Mammary epithelial cell (primary cell): ENCODE measurements around the gene HOXD8.

ENCODE experiments used
- EZH2 ChIP-seq: IDR thresholded peaks from 2 replicates; pipeline ENCODE4 v1.6.1; 2012; ENCODE audit warnings: low read length, inconsistent platforms, borderline replicate concordance
- TF ChIP-seq, protein P1 (sequence below), 2 donors: IDR thresholded peaks in 1 of 2; conservative IDR thresholded peaks in 1 of 2; 2 replicates each; pipeline ENCODE4 v1.5.1; 2011 to 2012; ENCODE audit warnings: inconsistent platforms in 2 of 2, low read length in 2 of 2, mild to moderate bottlenecking in 2 of 2, control low read depth in 1 of 2, low read depth in 1 of 2; ENCODE audit not compliant: insufficient read depth in 1 of 2; ENCODE audit errors: extremely low read depth in 1 of 2

DNA sequence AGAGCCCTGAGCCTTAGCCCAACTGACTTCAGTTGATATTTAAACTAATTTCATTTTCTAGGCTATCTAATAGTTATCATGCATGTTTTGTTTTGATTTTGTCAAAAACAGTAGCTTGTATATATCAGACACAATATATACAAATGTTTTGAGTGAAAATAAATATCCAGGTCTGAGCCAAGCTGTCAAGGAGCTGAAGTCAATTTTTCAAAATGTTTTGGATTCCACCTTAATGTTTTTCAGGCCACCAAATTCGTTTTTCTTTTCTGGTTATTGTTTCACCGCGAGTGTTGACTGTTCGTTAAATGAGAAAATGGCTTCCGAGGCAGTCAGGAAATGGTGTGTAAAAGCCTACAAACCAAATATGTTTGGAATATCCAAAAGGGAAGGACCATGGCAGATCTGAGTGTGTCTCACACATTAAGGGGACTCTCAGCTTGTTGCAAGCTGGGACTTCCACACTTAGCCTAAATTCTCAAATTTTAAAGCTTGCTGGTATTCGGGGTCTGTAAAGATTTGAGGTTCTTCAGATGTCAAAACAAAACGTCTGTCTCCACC lies 27.1 kb upstream of the HOXD8 start:
- TF ChIP-seq, protein P1, sequence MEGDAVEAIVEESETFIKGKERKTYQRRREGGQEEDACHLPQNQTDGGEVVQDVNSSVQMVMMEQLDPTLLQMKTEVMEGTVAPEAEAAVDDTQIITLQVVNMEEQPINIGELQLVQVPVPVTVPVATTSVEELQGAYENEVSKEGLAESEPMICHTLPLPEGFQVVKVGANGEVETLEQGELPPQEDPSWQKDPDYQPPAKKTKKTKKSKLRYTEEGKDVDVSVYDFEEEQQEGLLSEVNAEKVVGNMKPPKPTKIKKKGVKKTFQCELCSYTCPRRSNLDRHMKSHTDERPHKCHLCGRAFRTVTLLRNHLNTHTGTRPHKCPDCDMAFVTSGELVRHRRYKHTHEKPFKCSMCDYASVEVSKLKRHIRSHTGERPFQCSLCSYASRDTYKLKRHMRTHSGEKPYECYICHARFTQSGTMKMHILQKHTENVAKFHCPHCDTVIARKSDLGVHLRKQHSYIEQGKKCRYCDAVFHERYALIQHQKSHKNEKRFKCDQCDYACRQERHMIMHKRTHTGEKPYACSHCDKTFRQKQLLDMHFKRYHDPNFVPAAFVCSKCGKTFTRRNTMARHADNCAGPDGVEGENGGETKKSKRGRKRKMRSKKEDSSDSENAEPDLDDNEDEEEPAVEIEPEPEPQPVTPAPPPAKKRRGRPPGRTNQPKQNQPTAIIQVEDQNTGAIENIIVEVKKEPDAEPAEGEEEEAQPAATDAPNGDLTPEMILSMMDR (conservative IDR thresholded peaks at IDR 0.05 in 1 of 2, IDR thresholded peaks at IDR 0.05 in 1 of 2; ENCODE audit: extremely low read depth in 1 of 2, insufficient read depth in 1 of 2, low read depth in 1 of 2, low read length in 2 of 2) = no peak
- no peak for TF ChIP-seq EZH2
